ES-I3 (cell line): ENCODE data around the gene CDH4.

Source experiments
- H3K36me3 ChIP-seq: 2 replicates; pipeline ENCODE4 v1.6.1; 2013; ENCODE audit warnings: mild to moderate bottlenecking, low read length, control low read depth, moderate library complexity; ENCODE audit not compliant: insufficient read depth
- H3K4me1 ChIP-seq: 2 replicates; pipeline ENCODE4 v1.6.1; 2013; ENCODE audit warnings: mild to moderate bottlenecking, control low read depth, low read length; ENCODE audit not compliant: insufficient read depth
- H3K9ac ChIP-seq: 2 replicates; pipeline ENCODE4 v1.6.1; 2013; ENCODE audit warnings: low read depth, mild to moderate bottlenecking, low read length, moderate library complexity
- H3K9me3 ChIP-seq: 2 replicates; pipeline ENCODE4 v1.6.1; 2013; ENCODE audit warnings: mild to moderate bottlenecking, low read length, moderate library complexity; ENCODE audit not compliant: control insufficient read depth, insufficient read depth

CDH4 gene

DNA sequence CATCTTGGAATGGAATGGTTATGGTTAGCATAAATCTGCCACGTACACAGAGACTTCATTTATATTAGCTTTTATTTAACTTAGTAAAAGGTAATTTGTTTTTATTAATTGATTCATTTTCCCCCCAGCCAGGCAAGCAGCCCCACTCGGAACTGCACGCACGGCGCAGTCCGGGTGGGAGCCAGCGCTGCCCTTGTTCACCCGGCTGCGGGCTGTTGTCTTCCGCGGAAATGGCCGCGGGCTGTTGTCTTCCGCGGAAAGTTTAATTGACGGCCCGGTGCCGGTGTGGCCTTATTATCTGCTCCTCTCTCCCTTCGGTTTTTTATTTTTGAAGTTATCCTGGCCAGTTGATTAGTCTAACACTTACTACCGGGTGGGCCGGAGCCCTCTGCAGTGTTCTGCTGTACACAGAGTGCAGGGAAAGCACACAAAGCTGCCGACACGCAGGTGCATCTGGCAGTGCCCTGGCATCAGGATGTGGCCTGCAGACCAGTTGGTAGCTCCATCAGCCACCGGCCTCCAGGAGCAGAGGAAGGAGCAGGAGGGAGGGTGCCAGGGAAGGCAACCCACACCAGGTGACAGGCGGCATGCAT lies 270.5 kb downstream of the CDH4 start:
- no peaks in the 10 kb centered on the region for H3K9me3 ChIP-seq
- peaks cover 22% of the 10 kb centered on the region for H3K4me1 ChIP-seq
- no peaks in the 10 kb centered on the region for H3K36me3 ChIP-seq
- H3K9ac ChIP-seq = no peak overlapping the region

DNA sequence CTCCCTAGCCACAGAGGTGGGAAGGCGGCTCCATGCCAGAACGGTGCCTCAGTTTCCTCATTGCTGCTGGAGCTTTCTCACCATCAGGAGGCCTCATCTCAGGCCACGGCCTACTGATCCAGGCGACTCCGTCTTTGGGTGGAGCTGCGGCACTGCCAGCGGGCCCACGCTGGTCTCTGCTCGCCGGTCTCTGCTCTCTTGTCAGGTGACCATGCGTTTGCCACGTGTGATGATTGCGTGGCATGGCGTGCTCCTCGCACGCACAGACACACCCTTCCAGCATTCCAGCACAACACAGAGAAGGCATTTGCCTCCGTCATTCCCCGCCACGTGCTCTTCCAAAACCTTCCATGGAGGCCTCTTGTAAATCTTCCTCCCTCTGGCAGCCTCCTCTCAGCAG lies 271.1 kb downstream of the CDH4 start:
- H3K9me3 ChIP-seq = no peaks in the 10 kb centered on the region
- no peaks in the 10 kb centered on the region for H3K36me3 ChIP-seq
- H3K9ac ChIP-seq = no peak overlapping the region
- peaks cover 22% of the 10 kb centered on the region for H3K4me1 ChIP-seq

- Histone ChIP-seq H3K4me1 (peaks cover 22% of the 10 kb centered on the region), H3K9me3 (no peaks in the 10 kb centered on the region), H3K36me3 (no peaks in the 10 kb centered on the region), H3K9ac (no peak overlapping the region)
Observed at GRCh38 chr20:61524951-61525666, 273.0 kb downstream of the CDH4 start.

- Histone ChIP-seq H3K9ac (no peak overlapping the region), H3K36me3 (no peaks in the 10 kb centered on the region), H3K4me1 (peaks cover 19% of the 10 kb centered on the region), H3K9me3 (no peaks in the 10 kb centered on the region)
Observed at GRCh38 chr20:61525781-61526431, 273.8 kb downstream of the CDH4 start.

- no peaks in the 10 kb centered on the region for H3K9me3 ChIP-seq
- no peaks in the 10 kb centered on the region for H3K36me3 ChIP-seq
- H3K4me1 ChIP-seq = peaks cover 13% of the 10 kb centered on the region
- H3K9ac ChIP-seq = no peak overlapping the region
Observed at GRCh38 chr20:61526907-61527306, 274.8 kb downstream of the CDH4 start.

DNA sequence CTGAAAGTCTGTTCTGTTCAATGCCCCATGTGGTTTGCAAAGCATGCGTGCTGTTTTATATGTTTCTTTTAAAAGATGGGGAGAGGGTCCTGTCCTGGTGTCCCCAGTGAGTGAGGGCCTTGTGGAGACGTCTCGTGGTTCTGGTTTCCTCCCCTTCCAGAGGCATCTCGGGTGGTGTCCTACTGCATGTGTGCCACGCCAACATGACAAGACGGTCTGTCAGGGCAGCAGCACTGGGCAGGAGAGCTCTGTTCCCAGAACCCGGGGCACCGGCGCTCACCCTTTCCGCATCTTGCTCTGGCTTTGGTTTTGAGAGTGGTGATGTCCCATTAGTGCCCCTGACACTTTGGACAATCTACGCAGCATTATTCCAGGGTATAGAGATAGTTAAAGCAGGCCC lies 275.6 kb downstream of the CDH4 start:
- H3K36me3 ChIP-seq = no peaks in the 10 kb centered on the region
- H3K9ac ChIP-seq = no peak overlapping the region
- H3K9me3 ChIP-seq = no peaks in the 10 kb centered on the region
- peaks cover 19% of the 10 kb centered on the region for H3K4me1 ChIP-seq

DNA sequence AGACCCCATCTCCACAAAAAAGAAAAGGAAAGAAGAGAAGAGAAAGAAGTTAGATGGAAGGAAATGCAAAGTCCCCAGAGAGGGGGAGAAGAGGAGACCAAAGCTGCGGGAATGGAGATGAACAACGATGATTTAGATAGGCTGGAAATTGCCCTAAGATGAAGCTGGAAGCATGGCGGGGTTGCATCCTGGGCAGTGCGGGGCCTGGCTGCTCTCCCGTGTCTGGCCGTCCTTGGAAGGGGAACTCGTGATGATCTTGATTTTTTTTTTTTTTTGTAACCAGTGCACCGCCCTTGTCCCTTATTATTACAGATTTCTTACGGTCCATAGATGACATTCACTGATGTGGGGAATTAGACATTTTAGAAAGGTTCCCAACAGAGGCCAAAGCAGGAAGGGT lies 276.5 kb downstream of the CDH4 start:
- Histone ChIP-seq H3K9me3 (no peaks in the 10 kb centered on the region), H3K36me3 (no peaks in the 10 kb centered on the region), H3K4me1 (peaks cover 19% of the 10 kb centered on the region), H3K9ac (no peak overlapping the region)

DNA sequence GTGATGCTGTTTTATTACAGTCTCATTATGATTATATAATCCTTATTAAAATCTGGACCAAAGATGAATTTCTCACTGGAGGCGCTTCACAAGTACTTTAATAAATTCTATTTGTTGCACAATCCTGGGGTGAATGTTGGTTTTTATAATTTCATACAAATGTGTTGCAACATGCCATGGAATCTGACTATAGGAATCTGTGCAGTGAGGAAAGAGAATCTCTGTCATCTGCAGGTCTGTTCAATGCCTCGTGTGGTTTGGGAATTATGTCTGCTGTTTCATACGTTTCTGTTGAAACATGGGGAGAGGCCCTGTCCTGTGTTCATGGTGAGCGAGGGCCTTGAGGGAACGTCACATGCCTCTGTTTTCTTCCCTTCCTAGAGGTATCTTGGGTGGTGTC lies 277.3 kb downstream of the CDH4 start:
- Histone ChIP-seq H3K9me3 (no peaks in the 10 kb centered on the region), H3K9ac (no peak overlapping the region), H3K4me1 (peaks cover 19% of the 10 kb centered on the region), H3K36me3 (no peaks in the 10 kb centered on the region)

DNA sequence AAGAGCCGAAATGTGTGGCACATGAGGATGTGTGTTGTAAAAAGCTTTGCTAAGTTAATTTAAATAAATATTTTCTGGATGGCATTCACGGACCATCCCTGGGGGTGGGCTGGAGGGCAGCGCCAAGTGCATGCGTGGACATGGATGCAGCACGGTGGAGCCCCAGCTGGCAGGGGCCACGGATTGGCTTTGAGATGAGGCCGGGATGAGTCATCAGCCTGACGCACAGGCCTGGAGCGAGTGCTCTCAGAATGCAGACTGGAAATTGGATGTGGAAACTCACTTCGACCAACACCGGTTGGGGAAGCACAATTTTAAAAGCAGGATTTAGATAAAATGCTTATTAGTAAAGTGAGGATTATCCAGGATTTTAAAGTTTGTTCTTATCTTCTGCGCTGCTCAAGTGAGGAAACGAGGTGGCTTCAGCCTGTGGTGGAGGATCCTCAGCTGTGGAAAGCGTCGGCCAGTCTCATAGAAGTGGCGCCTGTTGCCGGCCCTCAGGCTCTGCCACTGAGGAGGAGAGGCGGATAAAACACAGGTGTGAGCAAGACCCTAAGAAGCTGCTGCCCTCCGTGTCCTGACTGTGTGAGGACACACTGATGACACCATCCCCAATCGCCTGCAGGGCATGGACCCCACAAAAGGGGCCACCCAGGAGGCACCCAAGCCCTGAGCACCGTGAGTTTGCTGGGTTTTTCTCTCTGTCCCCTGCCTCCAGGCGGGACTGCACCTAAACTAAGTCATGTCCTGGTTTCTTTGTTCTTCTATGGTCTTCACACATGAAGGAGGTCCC lies 279.7 kb downstream of the CDH4 start:
- no peaks in the 10 kb centered on the region for H3K9me3 ChIP-seq
- no peak overlapping the region for H3K9ac ChIP-seq
- H3K36me3 ChIP-seq = no peaks in the 10 kb centered on the region
- peaks cover 10% of the 10 kb centered on the region for H3K4me1 ChIP-seq

DNA sequence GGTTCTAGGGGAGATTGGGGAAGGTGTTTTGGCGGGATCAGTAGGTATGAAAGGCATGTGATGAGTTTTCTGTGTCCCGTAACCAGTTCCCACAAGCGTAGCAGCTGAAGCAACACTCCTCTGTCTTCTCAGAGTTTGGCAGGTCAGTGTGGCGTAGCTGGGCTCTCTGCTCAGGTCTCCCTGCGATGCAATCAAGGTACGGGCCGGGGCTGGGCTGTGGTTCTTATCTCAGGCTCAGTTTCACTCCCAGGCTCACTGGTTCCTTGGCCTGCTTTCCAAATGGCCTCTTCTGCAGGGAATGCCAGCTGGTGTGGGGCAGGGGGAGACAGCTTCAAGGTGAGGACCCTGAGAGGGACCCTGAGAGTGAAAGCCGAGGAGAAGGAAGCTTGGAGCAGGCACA lies 280.7 kb downstream of the CDH4 start:
- Histone ChIP-seq H3K9me3 (no peaks in the 10 kb centered on the region), H3K9ac (no peak overlapping the region), H3K4me1 (peaks cover 10% of the 10 kb centered on the region), H3K36me3 (no peaks in the 10 kb centered on the region)

DNA sequence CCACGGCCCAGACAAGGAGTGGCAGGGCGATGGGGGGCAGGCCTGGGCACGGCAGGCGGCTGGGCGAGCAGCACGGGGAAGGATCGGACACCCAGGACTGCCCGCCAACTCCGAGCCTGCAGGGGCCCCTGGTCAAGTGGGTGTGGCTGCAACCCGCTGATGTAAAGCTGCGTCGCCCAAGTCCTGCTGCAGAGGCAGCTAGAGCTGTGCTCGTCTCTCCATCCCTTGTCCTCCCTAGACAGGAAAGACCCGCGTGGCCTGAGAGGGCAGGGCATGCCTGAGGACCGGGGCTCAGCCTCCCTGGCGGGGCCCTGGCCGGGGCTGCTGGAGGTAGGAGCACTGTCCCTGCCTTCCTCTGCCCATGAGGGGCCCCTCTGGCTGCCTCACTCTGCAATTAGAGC lies 281.2 kb downstream of the CDH4 start:
- Histone ChIP-seq H3K9me3 (no peaks in the 10 kb centered on the region), H3K36me3 (no peaks in the 10 kb centered on the region), H3K4me1 (peaks cover 10% of the 10 kb centered on the region), H3K9ac (no peak overlapping the region)

- Histone ChIP-seq H3K36me3 (no peaks in the 10 kb centered on the region), H3K9ac (no peak overlapping the region), H3K9me3 (no peaks in the 10 kb centered on the region), H3K4me1 (peaks cover 10% of the 10 kb centered on the region)
Observed at GRCh38 chr20:61534346-61534745, 282.3 kb downstream of the CDH4 start.

- H3K36me3 ChIP-seq = no peaks in the 10 kb centered on the region
- H3K9ac ChIP-seq = no peak overlapping the region
- H3K9me3 ChIP-seq = no peaks in the 10 kb centered on the region
- H3K4me1 ChIP-seq = peaks cover 10% of the 10 kb centered on the region
Observed at GRCh38 chr20:61535091-61535490, 283.0 kb downstream of the CDH4 start.

DNA sequence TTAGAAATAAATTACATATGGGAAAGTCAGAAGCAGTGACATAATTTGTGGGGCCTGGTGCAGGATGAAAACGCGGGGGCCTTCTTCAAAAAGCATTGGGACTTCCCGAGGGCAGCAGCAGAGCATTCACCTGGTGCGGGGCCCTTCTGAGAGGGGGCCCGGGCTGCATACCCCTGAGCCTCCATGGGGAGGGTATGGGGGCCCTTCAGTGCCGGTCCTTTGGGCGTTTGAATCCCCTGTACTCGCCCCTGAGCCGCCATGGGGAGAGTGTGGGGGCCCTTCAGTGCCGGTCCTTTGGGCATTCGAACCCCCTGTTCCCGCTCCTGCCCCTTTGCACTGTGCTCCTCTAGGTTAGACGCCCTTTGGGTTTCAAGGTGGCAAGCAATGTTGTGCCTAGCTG lies 283.5 kb downstream of the CDH4 start:
- Histone ChIP-seq H3K9me3 (no peaks in the 10 kb centered on the region), H3K4me1 (peaks cover 10% of the 10 kb centered on the region), H3K9ac (no peak overlapping the region), H3K36me3 (no peaks in the 10 kb centered on the region)
